ENCODE measurements around the gene GGNBP2.
"Not testable (repeated sequence)": the region's sequence is repeated elsewhere in the genome, so short reads cannot be mapped to it uniquely, and the experiment has no call there.

Gene GGNBP2

GRCh38 chr17:36544307-36545076 is at the start of gene GGNBP2:
TSS of gene GGNBP2 (plus strand) at chr17:36544919. CDS start at chr17:36545725, 806 bp downstream.
- DNase-seq: peak; percentile 59 to 84

- no peak for DNase-seq
Observed at GRCh38 chr17:36495076-36495578, 49.6 kb upstream of the GGNBP2 start.

GRCh38 chr17:36496018-36496789 is 48.5 kb upstream of the GGNBP2 start:
- DNase-seq: no peak

- no peak for DNase-seq
Observed at GRCh38 chr17:36498155-36498554, 46.6 kb upstream of the GGNBP2 start.

- DNase-seq: no peak
Observed at GRCh38 chr17:36498560-36499300, 46.0 kb upstream of the GGNBP2 start.

- no peak for DNase-seq
Observed at GRCh38 chr17:36500745-36501225, 43.9 kb upstream of the GGNBP2 start.

GRCh38 chr17:36501351-36501750 is 43.4 kb upstream of the GGNBP2 start:
- no peak for DNase-seq

- no peak for DNase-seq
Observed at GRCh38 chr17:36501963-36502362, 42.8 kb upstream of the GGNBP2 start.

- no peak for DNase-seq
Observed at GRCh38 chr17:36503456-36504155, 41.1 kb upstream of the GGNBP2 start.

- DNase-seq: no peak
Observed at GRCh38 chr17:36504156-36504545, 40.6 kb upstream of the GGNBP2 start.

GRCh38 chr17:36505171-36505570 is 39.5 kb upstream of the GGNBP2 start:
- no peak for DNase-seq

- DNase-seq: no peak
Observed at GRCh38 chr17:36506249-36506826, 38.4 kb upstream of the GGNBP2 start.

GRCh38 chr17:36506831-36507230 is 37.9 kb upstream of the GGNBP2 start:
- no peak for DNase-seq

- DNase-seq: no peak
Observed at GRCh38 chr17:36507266-36507665, 37.5 kb upstream of the GGNBP2 start.

- not testable (repeated sequence) for DNase-seq
Observed at GRCh38 chr17:36508439-36508838, 36.3 kb upstream of the GGNBP2 start.

GRCh38 chr17:36509272-36509985 is 35.3 kb upstream of the GGNBP2 start:
- no peak for DNase-seq

GRCh38 chr17:36510636-36511035 is 34.1 kb upstream of the GGNBP2 start:
- no peak for DNase-seq

GRCh38 chr17:36511216-36511615 is 33.5 kb upstream of the GGNBP2 start:
- no peak for DNase-seq

GRCh38 chr17:36512641-36513040 is 32.1 kb upstream of the GGNBP2 start:
- DNase-seq: no peak

- no peak for DNase-seq
Observed at GRCh38 chr17:36514856-36515255, 29.9 kb upstream of the GGNBP2 start.

- no peak for DNase-seq
Observed at GRCh38 chr17:36515837-36516236, 28.9 kb upstream of the GGNBP2 start.

Data from NCI-H187 (cell line).